NCI-H345 (cell line): Measurements from ENCODE around the gene WASF3.
"Not testable (repeated sequence)": the region's sequence is repeated elsewhere in the genome, so short reads cannot be mapped to it uniquely, and the experiment has no call there.

ENCODE experiments used
- DNase-seq: peaks from one replicate; lab custom pipeline; 2025; lab: John Stamatoyannopoulos, UW

Gene WASF3

GRCh38 chr13:26635634-26636033 is 78.2 kb downstream of the WASF3 start:
- DNase-seq, result not testable (repeated sequence)

GRCh38 chr13:26636073-26636472 is 78.6 kb downstream of the WASF3 start:
- not testable (repeated sequence) for DNase-seq

GRCh38 chr13:26646603-26647002 is 89.1 kb downstream of the WASF3 start:
- DNase-seq, result no peak

GRCh38 chr13:26651234-26651633 is 93.8 kb downstream of the WASF3 start:
- DNase-seq, result no peak

GRCh38 chr13:26653310-26653709 is 95.8 kb downstream of the WASF3 start:
- no peak for DNase-seq

- DNase-seq, result no peak
Measured at GRCh38 chr13:26653842-26654241, 96.4 kb downstream of the WASF3 start.

GRCh38 chr13:26656919-26657318 is 99.4 kb downstream of the WASF3 start:
- DNase-seq, result no peak

- peak; percentile 8 for DNase-seq
Measured at GRCh38 chr13:26658448-26659385, 101.2 kb downstream of the WASF3 start.

- DNase-seq, result no peak
Measured at GRCh38 chr13:26660185-26660584, 102.7 kb downstream of the WASF3 start.

GRCh38 chr13:26660766-26661165 is 103.3 kb downstream of the WASF3 start:
- no peak for DNase-seq

GRCh38 chr13:26663791-26664190 is 106.3 kb downstream of the WASF3 start:
- peak; percentile 70 for DNase-seq

GRCh38 chr13:26664286-26664685 is 106.8 kb downstream of the WASF3 start:
- no peak for DNase-seq

GRCh38 chr13:26664876-26665275 is 107.4 kb downstream of the WASF3 start:
- DNase-seq, result no peak

- DNase-seq, result no peak
Measured at GRCh38 chr13:26668357-26669146, 111.1 kb downstream of the WASF3 start.

- no peak for DNase-seq
Measured at GRCh38 chr13:26673890-26674289, 116.4 kb downstream of the WASF3 start.

- no peak for DNase-seq
Measured at GRCh38 chr13:26677156-26677555, 119.7 kb downstream of the WASF3 start.

GRCh38 chr13:26678330-26678729 is 120.8 kb downstream of the WASF3 start:
- DNase-seq, result no peak

- DNase-seq, result no peak
Measured at GRCh38 chr13:26678796-26679195, 121.3 kb downstream of the WASF3 start.

- DNase-seq, result no peak
Measured at GRCh38 chr13:26679411-26680122, 122.1 kb downstream of the WASF3 start.

- DNase-seq, result no peak
Measured at GRCh38 chr13:26680123-26680450, 122.6 kb downstream of the WASF3 start.

- DNase-seq, result no peak
Measured at GRCh38 chr13:26680572-26680971, 123.1 kb downstream of the WASF3 start.

- no peak for DNase-seq
Measured at GRCh38 chr13:26681036-26681435, 123.6 kb downstream of the WASF3 start.
